SK-N-MC (cell line): Measurements from ENCODE around the gene TACR2.

Source experiments
- EZH2 ChIP-seq: fragments of 200-600 bp; sonication (generic); IDR thresholded peaks from one replicate; pipeline ENCODE4 v1.6.1; 2017; ENCODE audit warnings: antibody characterized with exemption
- FOXP2 ChIP-seq: optimal IDR thresholded peaks from 2 replicates; pipeline ENCODE3; 2011; ENCODE audit warnings: mild to moderate bottlenecking, moderate library complexity; ENCODE audit not compliant: insufficient read depth; ENCODE audit errors: extremely low read length, control extremely low read depth
- POLR2AphosphoS5 ChIP-seq: IDR thresholded peaks from 2 replicates; pipeline ENCODE4 v1.6.1; 2012; ENCODE audit warnings: mild to moderate bottlenecking, low read depth, low read length, borderline replicate concordance

DNA sequence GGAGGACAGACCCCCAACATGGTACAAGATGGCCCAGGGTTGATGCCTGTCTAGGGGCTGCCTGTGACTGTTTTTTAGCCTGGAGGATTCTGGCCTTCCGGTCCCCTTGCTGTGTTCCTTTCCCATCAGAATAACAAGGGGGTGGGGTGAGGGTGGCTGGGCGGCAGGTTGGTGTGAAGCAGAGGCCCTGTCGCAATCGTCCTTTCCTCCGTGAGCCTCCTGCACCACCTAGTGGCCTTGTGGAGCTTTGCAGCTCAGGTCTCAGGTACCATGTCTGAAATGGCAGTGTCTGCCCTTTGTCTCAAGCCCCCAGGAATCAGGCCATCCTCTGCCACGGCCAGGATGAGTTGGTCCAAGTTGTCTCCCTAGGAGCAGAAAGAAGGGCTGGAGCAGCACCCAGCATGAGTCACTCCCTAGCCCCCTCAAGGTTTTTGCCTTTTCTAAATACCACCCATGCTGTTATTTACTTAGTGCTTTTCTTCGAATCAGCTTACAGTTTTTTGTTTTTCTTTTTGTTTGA lies 24.2 kb downstream of the TACR2 start:
- no peak for TF ChIP-seq EZH2
- no peak for TF ChIP-seq POLR2AphosphoS5
- no peak for TF ChIP-seq FOXP2
